22Rv1 (cell line): ENCODE data around the gene GIT2.
A peak's percentile ranks its signal among the peaks of the same experiment; 100 is the strongest.

Experiments
- H3K27ac ChIP-seq: fragments of 450-650 bp; 2 replicates; pipeline ENCODE4 v1.5.1; 2017
- CTCF ChIP-seq: fragments of 450-650 bp; IDR thresholded peaks from 2 replicates; pipeline ENCODE4 v1.5.1; 2017; ENCODE audit warnings: mild to moderate bottlenecking
- ZFX ChIP-seq: fragments of 450-650 bp; IDR thresholded peaks from 2 replicates; pipeline ENCODE4 v1.6.1; 2017; ENCODE audit warnings: antibody characterized with exemption, borderline replicate concordance

GIT2 gene

GRCh38 chr12:110004598-110004997, 8.4 kb upstream of the GIT2 start:
- TF ChIP-seq CTCF (no peak), ZFX (no peak)
- H3K27ac ChIP-seq, result no peak overlapping the region

GRCh38 chr12:110002676-110003515, 6.7 kb upstream of the GIT2 start:
- H3K27ac ChIP-seq, result no peak overlapping the region
- TF ChIP-seq ZFX, result no peak
- TF ChIP-seq CTCF, result no peak

GRCh38 chr12:110001596-110001995, 5.4 kb upstream of the GIT2 start:
- H3K27ac ChIP-seq, result no peak overlapping the region
- no peak for TF ChIP-seq ZFX
- TF ChIP-seq CTCF, result no peak

- H3K27ac ChIP-seq, result peak overlapping the region; percentile 64; the same call in 1 of the 2 replicates
- TF ChIP-seq ZFX (no peak), CTCF (no peak)
These were observed 3.9 kb upstream of the GIT2 start for GRCh38 chr12:109999983-110000505.

- TF ChIP-seq CTCF, result no peak
- no peak for TF ChIP-seq ZFX
- H3K27ac ChIP-seq, result peak overlapping the region; percentile 64
These were observed 3.4 kb upstream of the GIT2 start for GRCh38 chr12:109999649-109999971.

- H3K27ac ChIP-seq, result peak within 1 kb of the TSS; percentile 64
- TF ChIP-seq ZFX (no peak), CTCF (no peak)
These were observed 2.9 kb upstream of the GIT2 start, which contains the start of gene ANKRD13A for GRCh38 chr12:109998904-109999648. TSS of gene ANKRD13A (plus strand) at chr12:109999430. CDS start at chr12:109999689, 259 bp downstream.
